Measurements from ENCODE around the gene ELK4.

- no peak for TF ChIP-seq ELK1 (IDR thresholded peaks at IDR 0.05; ENCODE audit: borderline replicate concordance, low read depth, low read length)
- TF ChIP-seq CTCF (conservative IDR thresholded peaks at IDR 0.05; ENCODE audit: low read depth, low read length), result no peak
- TF ChIP-seq RAD21 (IDR thresholded peaks at IDR 0.05; ENCODE audit: low read length), result no peak
- no peak for TF ChIP-seq MXI1 (IDR thresholded peaks at IDR 0.05; ENCODE audit: borderline replicate concordance, low read depth, low read length)
- no peak for TF ChIP-seq SMC3 (IDR thresholded peaks at IDR 0.05; ENCODE audit: low read depth, low read length)
- no peak for TF ChIP-seq RFX5 (IDR thresholded peaks at IDR 0.05; ENCODE audit: low read depth, low read length)
- TF ChIP-seq RCOR1 (IDR thresholded peaks at IDR 0.05; ENCODE audit: insufficient replicate concordance, low read length), result no peak
- TF ChIP-seq POLR2A (IDR thresholded peaks at IDR 0.05; ENCODE audit: low read depth, low read length), result no peak
- TF ChIP-seq MAFK (IDR thresholded peaks at IDR 0.05; ENCODE audit: low read depth, low read length), result no peak
- no peak for TF ChIP-seq CHD1 (IDR thresholded peaks at IDR 0.05; ENCODE audit: low read depth, low read length)
- TF ChIP-seq BHLHE40 (IDR thresholded peaks at IDR 0.05; ENCODE audit: low read depth, low read length), result no peak
These were observed 28.6 kb upstream of the ELK4 start for GRCh38 chr1:205660361-205660760.
